TTC549 (cell line): ENCODE measurements around the gene PPP4R3A.
"Not testable (repeated sequence)": the region's sequence is repeated elsewhere in the genome, so short reads cannot be mapped to it uniquely, and the experiment has no call there.

ENCODE experiments used
- FAIRE-seq: peaks from 2 replicates; lab custom pipeline; 2012; peaks lifted over from hg19 to GRCh38; lab: Jason Lieb, UNC

Gene PPP4R3A

DNA sequence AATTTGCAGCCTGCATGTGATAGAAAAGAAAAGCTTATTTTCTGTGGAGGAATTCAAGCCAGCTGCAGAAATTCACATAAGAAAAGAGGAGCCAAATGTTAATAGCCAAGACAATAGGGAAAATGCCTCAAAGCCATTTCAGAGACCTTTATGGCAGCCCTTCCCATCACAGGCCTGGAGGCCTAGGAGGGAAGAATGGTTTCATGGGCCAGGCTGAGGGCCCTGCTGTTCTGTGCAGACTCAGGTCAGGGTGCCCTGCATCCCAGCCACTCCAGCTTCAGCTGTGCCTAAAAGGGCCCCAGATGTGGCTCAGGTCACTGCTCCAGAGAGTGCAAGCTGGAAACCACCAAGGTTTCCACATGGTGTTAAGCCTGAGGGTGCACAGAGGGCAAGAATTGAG, 71.3 kb downstream of the PPP4R3A start:
- FAIRE-seq, result no peak

DNA sequence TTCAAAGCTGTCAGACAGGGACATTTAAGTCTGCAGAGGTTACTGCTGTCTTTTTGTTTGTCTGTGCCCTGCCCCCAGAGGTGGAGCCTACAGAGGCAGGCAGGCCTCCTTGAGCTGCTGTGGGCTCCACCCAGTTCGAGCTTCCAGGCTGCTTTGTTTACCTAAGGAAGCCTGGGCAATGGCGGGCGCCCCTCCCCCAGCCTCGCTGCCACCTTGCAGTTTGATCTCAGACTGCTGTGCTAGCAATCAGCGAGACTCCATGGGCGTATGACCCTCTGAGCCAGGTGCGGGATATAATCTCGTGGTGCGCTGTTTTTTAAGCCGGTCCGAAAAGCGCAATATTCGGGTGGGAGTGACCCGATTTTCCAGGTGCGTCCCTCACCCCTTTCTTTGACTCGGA, 73.8 kb downstream of the PPP4R3A start:
- not testable (repeated sequence) for FAIRE-seq

DNA sequence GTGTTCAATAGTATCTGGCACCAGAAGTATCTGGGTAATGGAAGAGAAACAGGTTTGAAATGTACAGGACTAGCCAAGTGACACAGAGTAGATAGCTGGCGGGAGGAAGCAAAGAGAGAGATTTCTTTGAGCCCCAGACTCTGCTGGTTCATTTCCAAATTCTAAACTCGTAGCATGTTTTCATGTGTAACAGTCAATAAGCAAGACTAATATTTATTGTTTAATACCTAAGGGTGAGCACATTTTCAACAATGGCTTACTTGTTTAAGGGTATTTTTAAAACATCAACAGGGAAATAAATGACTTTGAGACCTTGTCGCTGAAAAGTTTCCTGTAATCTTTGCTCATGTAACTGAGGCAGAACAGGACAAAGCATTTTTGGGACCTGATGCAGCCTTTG, 80.7 kb downstream of the PPP4R3A start:
- no peak for FAIRE-seq

DNA sequence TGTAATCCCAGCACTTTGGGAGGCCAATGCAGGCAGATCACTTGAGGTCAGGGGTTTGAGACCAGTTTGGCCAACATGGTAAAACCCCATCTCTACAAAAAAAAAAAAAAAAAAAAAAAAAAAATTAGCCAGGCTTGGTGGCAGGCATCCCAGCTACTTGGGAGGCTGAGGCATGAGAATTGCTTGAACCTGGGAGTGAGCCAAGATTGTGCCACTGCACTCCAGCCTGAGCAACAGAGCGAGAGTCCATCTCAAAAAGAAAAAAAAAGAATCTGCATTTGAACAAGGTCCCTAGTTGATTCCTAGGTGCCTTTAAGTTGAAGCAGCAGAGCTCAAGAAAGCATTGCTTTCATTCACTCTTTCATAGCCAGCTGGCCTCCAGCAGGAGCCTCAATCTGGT, 81.2 kb downstream of the PPP4R3A start:
- not testable (repeated sequence) for FAIRE-seq

DNA sequence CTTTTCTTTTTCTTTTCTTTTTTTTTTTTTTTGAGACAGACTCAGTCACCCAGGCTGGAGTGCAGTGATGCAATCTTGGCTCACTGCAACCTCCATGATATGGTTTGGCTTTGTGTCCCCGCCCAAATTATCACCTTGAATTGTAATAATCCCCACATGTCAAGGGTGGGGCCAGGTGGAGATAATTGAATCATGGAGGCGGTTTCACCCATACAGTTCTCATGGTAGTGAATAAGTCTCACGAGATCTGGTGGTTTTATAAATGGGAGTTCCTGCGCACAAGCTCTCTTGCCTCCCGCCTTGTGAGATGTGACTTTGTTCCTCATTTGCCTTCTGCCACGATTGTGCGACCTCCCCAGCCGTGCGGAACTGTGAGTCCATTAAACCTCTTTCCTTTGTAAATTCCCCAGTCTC, 84.6 kb downstream of the PPP4R3A start:
- not testable (repeated sequence) for FAIRE-seq

DNA sequence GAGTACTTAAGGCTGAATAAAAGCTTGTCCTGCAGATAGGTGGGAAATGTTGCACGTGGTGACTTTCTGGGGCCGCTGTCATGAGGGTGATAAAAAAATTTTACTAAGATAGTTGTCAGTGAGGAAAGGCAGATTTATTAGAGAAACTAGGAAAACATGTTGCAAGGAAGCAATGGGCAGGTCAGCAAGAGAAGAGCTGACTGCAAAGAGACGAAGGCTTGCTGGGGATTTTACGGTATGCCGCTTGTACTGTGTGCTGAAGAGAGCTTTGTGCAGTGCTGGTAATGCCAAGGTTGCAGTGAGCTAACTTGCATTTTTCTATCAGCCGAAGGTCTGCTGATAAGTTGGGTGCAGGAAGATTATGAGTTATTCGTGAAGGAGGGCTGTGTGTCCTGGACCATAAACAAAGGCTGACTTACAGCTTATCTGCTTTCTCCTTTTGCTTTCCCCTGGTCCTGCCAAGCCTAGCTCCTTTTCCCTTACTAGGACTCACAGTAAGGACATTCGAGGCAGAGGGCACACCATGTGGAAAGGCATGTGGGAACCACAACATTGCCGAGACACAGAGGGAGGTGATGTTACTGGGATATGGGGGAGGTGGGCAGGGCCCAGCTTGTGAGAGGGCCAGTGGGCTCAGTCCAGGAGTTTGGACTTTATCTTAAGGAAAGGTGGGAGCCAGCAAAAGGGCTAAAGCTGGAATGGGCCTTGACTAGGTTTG, 85.1 kb downstream of the PPP4R3A start:
- FAIRE-seq, result no peak

DNA sequence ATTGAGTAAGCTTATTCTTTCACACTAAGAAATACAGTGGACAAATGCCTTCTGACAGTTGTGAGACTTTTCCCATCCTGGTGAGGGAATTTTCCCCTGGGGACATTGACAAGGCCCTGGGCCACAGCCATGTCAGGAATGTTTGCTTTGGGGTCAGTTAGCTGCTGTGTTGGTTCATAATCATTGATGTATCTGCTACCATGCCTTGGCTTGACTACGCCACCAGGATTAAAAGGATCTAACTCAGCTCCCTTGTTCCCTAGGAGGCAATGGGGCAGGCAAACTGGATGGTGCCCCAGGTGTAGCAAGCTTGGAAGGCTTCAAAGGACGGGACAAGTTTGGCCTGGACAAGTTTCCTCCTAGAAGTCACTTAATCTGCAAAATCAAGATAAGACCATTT, 89.4 kb downstream of the PPP4R3A start:
- FAIRE-seq, result no peak

DNA sequence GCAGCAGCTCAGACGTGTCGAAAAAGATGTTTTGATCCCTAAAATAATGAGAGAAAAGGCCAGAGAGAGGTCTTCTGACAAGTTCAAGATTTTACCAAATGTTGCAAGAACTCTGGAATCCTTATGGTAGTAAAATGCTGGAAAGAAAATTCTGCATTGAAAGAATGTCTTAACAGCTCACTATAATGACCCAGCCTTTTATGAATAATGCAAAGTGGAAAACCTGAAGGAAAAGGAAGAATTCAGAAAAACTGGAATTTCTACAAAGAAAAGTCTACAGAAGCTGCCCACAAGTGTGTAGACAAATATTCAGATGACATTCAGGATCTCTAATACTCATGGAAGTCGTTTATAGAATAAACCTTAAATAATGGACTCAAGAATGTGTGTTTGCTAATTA, 90.7 kb downstream of the PPP4R3A start:
- no peak for FAIRE-seq

DNA sequence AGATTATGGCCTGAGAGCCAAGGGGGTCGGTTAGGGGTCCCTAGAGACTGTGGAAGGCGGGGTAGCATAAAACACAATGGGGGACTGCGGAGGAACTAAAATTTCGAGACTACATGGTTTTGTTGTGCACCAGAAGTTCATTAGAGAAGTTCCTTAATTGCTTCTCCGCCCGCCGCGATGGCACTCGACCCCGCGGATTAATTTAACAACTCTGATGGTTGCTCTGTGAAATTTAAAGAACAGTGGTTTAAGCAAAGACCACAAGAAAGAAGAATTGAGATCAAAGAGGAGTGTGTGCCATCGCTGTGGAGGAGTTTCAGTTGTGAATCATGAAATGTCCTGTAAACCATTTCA, 91.1 kb downstream of the PPP4R3A start:
- FAIRE-seq, result no peak

DNA sequence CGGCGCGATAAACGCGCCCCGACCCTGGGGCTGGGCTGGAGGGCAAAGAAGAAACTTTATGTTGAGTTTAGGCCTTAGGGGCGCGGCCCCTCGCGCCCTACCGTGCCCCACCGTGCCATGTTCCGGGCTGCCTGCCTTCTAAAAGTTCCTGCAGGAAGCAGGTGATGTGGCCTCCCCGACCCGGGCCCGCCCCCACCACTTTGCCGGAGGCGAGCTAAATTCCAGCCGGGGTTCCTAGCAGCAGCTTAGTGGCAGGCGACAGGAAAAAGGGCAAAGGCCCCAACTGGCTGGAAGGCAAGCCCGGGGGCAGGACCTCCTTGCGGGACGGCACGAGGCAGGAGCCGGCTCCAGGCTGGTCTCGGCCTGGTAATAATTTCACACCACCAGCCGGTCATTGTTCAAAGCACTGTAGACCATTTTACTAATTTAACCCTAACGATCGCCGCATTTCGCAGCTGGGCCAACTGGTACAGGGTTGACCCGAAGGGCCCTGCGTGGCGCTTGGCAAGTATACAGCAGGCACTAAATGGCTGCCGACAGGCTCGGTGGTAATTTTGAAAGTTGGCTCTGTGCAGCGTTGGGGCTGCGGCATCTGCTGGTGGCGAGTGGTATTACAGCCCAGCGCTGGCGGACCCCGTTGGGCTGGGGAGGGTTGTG, 91.6 kb downstream of the PPP4R3A start:
- FAIRE-seq, result no peak

DNA sequence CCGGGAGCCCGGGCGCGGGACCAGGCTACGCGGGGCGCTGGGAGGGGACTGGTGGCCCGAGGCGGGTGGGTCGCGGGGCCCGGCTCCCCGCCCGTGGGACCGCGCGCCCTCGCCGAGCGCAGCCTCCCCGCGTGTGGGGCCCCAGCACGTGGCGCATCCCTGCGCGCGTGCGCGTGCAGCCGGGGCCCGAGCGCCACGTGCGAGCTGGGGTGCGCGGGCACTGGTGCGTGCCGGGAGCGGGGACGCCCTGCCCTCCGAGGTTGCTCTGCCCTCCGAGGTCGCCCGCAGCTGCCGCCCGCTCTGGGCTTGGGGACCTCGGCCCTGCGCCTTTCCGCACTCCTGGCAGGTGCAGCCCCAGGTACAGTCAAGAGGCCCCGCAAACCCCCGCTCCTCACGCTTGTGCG, 92.1 kb downstream of the PPP4R3A start:
- no peak for FAIRE-seq

DNA sequence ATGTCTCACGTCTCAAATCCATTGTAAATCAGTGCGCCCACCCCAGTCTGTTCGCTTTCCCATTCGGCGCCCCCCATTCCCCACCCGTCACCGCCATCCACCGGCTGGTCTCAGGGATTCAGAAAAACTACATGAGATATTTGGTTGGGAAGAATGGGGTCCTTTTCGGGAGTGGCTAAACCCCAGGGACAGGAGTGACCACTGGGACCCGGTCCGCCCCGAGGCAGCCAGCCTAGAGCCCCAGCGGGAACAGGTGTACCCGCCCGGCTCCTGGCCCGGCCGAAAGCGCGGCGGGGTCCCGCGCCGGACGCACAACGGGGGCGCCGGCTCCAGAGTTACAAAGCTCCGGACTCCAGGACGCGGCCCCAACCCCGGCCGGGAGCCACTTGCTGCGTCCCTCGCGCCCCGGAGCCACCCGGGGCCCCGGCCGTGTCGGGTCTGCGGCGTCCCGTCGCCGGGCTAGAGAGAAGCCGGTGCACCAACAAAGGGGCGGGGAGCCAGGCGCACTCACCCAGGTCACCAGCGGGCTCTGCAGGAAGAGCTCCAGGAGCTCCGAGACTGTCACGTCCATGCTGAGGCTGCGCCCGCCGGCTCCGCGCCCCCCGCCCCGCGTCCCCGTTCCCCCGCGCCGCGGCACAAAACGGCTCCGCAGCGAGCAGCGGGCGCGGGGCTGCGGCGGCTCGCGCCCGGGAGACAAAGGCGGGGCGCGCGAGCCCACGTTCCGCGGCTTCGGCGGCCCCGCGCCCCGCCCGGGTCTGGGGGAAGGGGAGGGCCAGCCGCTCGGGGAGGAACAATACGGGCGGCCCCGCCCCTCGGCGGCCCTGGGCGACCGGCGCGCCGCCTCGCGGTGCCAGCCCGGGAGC, 92.8 kb downstream of the PPP4R3A start, which contains the start of gene CCDC88C:
TSS of gene CCDC88C (minus strand) at position 701 of the 863 bp plus-strand sequence. CDS start at position 571, 130 bp downstream.
- FAIRE-seq, result no peak

DNA sequence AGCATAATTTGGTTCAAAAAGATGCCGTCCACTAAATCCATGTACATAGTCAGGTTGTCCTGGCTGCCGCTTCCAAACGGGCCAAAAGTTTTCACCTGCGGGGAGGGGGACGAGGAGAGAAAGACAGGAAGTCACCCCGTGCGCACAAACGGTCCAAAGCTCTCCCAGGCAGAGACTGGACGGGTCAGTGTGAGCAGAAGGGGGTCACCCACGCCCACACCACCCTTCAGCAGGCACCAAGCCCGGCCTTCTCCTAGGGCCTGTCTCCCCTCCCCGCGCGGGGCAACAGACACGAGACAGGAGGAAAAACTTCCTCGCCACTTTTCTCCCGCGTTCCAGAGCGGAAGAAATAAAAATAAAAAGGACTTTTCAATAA, 93.4 kb downstream of the PPP4R3A start:
- no peak for FAIRE-seq

DNA sequence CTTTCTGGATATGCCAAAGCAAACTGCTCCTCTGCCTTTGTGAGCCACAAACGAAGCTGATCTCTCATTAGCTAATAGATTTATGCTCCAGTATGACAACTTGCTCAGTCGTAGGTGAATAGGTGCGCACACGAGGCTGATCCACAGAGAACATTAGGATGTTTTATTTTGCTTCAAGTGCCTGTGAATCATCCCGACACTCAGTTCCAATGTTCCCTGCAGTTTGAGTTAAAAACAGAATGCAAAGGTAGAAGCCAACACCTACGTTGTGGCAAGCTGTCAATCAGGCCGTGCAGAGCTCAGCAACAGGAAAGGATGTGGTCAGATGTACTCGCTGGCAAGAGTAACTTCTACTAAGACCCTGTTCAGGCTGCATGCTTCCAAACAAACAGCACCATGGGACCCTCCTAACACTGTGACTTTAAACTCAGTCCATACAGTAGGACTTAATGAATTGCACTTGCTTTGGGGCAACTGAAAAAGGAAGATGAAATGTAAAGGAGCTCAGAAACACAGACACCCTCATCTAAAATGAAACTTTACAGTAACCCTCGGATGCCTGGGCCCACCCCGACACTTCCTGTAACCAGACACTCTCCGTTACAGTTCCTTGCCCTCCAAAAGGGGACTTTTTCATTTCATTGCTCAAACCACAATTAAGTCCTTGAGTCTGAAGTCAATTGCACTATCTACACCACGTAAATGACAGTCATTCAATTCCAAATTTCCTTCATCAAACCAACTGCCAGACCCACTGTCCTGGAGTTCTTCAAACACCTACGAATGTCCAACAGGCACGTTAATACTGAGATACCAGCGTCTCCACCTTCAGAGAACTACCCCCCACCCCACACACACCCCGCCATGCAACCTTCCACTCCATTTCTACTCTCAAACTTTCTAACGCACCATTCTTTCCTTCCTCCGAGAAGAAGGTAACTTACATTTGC, 94.0 kb downstream of the PPP4R3A start:
- FAIRE-seq, result no peak

DNA sequence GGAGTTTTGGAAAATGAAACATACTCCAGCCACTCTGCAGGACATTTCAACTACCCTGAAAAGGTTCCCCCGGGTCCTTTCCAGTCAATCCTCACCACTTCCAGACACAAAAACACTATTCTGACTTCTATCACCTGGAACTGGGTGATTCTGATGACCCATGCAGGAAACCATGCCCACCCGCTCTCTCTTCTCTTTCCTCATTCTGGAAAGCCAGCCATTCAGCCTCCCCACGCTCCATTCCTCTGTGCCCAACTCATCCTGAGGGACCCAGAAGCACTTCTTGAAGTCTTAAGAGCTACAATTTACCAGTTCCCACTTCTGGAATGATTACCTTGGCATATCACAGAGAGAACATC, 95.7 kb downstream of the PPP4R3A start:
- FAIRE-seq, result no peak

DNA sequence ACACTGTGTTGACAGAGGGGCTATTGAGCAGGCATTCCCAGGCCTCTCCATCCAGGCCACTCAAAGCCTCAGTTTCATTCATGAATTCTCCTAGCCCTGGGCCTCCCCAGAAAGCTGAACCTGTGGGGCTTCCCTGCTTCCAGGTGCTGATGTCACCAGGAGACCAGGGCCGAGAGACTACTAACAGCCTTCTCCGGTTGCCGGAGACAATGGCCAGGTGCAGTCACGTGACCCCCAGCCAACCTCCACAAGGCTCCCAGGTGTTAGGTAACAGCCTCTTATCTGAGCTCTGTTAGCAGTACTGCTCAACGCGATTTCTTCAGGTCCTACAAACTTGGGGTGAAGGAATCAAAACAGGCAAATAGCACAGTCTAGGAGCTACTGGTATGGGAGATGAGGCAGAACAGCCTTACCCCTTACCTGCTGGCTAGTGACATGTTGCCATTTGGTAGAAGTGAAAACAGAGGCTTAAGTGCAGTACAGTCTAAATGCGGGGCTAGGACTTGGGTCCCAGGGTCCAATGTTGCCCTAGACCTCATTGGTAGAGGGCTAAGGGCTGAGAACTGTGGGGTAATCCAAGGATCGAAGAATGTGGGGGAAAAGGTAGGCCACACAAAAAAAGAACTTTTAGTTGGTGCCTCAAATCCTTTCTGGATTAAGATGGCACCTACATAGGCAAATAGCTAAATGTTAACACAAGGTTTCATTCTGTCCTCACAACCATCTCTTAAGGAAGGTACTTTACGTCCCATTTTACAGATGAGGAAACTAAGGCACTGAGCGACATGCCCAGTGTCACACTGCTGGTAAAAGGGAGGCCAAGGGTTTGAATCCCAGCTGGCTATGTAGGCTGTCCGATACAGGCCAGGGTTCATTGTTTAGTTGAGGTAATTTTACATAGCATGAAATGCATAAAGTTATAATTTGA, 96.3 kb downstream of the PPP4R3A start:
- FAIRE-seq, result no peak

DNA sequence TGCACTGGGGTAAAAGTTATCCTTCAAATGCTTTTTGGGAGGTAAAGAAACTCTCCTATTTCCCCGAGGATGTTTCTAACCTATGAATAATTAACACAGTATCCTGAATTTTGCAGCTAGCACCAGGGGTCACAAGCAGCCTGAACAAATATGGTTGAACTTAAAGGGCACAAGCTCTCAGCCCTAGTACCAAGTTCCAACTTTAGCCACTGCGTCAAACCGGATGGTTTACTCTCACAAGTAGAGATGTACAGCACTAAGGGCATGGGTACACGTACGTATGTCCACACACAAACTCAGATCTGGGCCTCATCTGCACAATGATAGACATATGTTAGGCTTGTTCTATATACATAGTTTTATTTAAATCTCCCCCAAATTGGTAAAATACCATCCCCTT, 97.2 kb downstream of the PPP4R3A start:
- no peak for FAIRE-seq

DNA sequence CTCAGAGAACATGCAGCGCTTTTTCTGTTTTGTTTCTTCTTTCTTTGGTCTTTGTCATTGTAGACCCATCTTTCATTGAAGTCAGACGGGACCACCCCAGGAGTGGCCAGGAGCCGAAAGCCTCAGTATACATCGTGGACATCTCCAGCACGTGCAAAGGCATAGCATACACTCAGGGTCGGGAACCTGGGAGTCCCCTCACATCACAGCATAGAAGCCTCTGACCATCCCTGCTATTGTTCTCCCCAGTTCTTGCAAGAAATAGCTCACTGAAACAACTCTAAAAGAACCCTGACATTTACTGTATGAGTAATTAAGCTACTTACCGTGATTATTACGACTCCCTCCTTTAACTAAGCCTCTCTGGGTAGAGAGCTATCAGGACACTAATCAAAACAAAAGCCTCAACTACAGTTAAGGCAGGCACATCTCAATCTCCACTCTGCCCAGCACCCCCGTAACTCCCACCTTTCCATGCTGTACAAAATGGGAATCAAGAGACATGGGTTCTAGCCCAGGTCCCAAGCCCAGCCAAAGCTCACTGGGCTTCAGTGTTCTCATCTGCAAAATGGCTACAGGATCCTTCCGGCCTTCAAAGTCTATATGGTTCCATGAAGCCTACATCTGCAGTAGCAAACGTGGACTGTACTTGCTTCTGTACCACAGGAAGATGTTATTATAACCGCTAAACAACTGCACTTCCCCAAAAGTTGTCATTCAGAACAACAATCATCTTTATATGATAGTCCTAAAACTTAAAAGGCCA, 99.2 kb downstream of the PPP4R3A start:
- FAIRE-seq, result no peak

DNA sequence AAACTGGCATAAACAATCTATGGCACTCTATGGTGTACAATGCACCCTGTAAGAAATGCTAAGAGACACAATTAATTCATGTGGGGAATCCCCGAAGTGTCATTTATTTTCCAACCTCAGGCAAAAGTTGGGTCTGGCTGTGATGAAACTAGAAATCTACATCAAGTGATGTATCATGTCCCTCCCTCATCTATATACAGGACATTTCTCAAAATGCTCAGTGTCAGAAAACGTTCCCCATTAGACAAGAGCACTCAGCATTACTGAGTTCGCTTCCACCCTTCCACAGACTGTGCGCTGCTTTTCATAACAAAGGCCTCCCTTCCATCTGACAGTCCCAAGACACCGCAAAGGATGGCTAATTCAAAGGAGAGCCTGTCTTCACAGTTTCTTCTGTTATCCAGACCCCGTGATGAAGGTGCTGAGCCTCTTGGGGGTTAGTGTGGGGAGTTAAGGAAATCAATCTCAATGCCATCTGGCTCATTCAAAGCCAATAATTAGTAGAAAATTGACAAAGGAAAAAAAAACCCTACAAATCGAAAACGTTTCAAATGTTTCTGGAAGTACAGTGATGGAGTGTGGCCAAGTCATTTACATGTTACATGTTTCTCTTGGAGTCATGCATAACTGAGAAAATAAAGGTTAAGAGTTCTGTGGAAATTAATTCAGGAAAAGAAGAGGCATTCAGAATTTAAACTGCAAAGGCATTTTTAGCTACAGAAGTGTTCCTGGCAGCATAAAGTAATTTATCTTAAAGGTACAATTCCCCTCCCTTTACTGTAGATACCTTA, 100.0 kb downstream of the PPP4R3A start:
- FAIRE-seq, result no peak
